Natural killer cell treated with Interleukin-12 subunit alpha and Interleukin-12 subunit beta and Interleukin-15 and Interleukin-18, amount 100 ng/mL, for 72 hours (primary cell): ENCODE results near the gene KDM7A. TPM values are rescaled to one million over a fixed set of nuclear protein-coding genes. Genes with fewer than 3 reads are reported as not detected.
A peak's percentile ranks its signal among the peaks of the same experiment; 100 is the strongest.

ENCODE experiments used
- ATAC-seq, 2 donors: fragments of 150-1000 bp; cut with Tn5 transposase in 1 of 2; sonication (Bioruptor Pico), chemical (Tn5 transposase) in 1 of 2; 2 replicates each; pipeline ENCODE4 v1.10.0; 2021
- DNase-seq: peaks from one replicate; pipeline ENCODE4 v3.0.0; 2022; ENCODE audit warnings: low spot score
- H3K27ac Mint-ChIP-seq, 2 donors: 1 replicate in 1 of 2; 2 replicates in 1 of 2; pipeline ENCODE4 v1.8.0; 2022; ENCODE audit warnings: mixed read lengths in 2 of 2, mild to moderate bottlenecking in 1 of 2, moderate library complexity in 1 of 2
- H3K27me3 Mint-ChIP-seq, 2 donors: 1 replicate in 1 of 2; 2 replicates in 1 of 2; pipeline ENCODE4 v1.8.0; 2022; ENCODE audit warnings: mixed read lengths in 2 of 2
- H3K36me3 Mint-ChIP-seq: one replicate; pipeline ENCODE4 v1.8.0; 2022; ENCODE audit warnings: mixed read lengths
- H3K4me1 Mint-ChIP-seq, 2 donors: 1 replicate in 1 of 2; 2 replicates in 1 of 2; pipeline ENCODE4 v1.8.0; 2022; ENCODE audit warnings: low read depth in 2 of 2, mixed read lengths in 2 of 2, mild to moderate bottlenecking in 1 of 2
- H3K4me3 Mint-ChIP-seq: one replicate; pipeline ENCODE4 v1.8.0; 2022; ENCODE audit warnings: mixed read lengths
- H3K9me3 Mint-ChIP-seq: 2 replicates; pipeline ENCODE4 v1.8.0; 2022; ENCODE audit warnings: mixed read lengths
- total RNA-seq, 2 donors: library from RNA; stranded (reverse); gene quantifications; one replicate each; pipeline ENCODE4 v1.2.3, GENCODE V29; 2022

Gene KDM7A
- total RNA-seq, 2 donors from 2014 or later, result 12.6 to 14.5 TPM

- peak overlapping the region; percentile 36 to 64 for H3K27ac Mint-ChIP-seq
- H3K36me3 Mint-ChIP-seq, result no peaks in the 10 kb centered on the region
- ATAC-seq, result no peak
- H3K27me3 Mint-ChIP-seq, result no peaks in the 10 kb centered on the region
- DNase-seq, result no peak
- H3K4me1 Mint-ChIP-seq, result peaks cover 44 to 46% of the 10 kb centered on the region in 2 donors
- no peaks in the 10 kb centered on the region for H3K9me3 Mint-ChIP-seq
- peak overlapping the region; percentile 66 for H3K4me3 Mint-ChIP-seq
Measured at GRCh38 chr7:140059273-140060242, 117.2 kb downstream of the KDM7A start.

- peaks cover 51 to 52% of the 10 kb centered on the region in 2 donors for H3K4me1 Mint-ChIP-seq
- H3K9me3 Mint-ChIP-seq, result no peaks in the 10 kb centered on the region
- no peak overlapping the region for H3K4me3 Mint-ChIP-seq
Measured at GRCh38 chr7:140058517-140058916, 118.3 kb downstream of the KDM7A start.

DNA sequence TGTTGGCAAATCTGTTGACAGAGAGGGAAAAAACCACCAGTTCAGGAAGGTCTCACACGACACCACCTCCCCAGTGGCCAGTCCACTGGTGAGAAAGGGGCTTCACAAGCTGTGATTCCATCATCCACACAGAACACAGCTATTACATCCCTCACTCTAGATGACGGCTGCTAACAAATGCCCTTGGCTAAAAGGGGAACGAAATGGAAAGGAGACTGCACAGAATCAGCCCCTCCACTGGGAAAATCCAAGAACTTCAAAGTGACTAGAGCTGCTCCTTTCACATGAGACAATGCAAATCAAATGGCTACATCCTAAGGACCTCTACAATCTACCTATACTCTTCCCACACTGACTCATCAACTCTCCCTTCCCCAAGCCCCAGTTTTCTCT is 119.6 kb downstream of the KDM7A start:
- H3K27me3 Mint-ChIP-seq, result no peaks in the 10 kb centered on the region
- H3K4me1 Mint-ChIP-seq, result peaks cover 49 to 57% of the 10 kb centered on the region in 2 donors
- no peak overlapping the region for H3K27ac Mint-ChIP-seq
- no peak for ATAC-seq
- no peaks in the 10 kb centered on the region for H3K36me3 Mint-ChIP-seq
- no peaks in the 10 kb centered on the region for H3K9me3 Mint-ChIP-seq
- H3K4me3 Mint-ChIP-seq, result no peak overlapping the region
- no peak for DNase-seq

More at GRCh38 chr7:140058517-140058916, 118.3 kb downstream of the KDM7A start:
- ATAC-seq, result no peak
- no peak overlapping the region for H3K27ac Mint-ChIP-seq
- H3K36me3 Mint-ChIP-seq, result no peaks in the 10 kb centered on the region
- DNase-seq, result no peak
- H3K27me3 Mint-ChIP-seq, result no peaks in the 10 kb centered on the region

DNA sequence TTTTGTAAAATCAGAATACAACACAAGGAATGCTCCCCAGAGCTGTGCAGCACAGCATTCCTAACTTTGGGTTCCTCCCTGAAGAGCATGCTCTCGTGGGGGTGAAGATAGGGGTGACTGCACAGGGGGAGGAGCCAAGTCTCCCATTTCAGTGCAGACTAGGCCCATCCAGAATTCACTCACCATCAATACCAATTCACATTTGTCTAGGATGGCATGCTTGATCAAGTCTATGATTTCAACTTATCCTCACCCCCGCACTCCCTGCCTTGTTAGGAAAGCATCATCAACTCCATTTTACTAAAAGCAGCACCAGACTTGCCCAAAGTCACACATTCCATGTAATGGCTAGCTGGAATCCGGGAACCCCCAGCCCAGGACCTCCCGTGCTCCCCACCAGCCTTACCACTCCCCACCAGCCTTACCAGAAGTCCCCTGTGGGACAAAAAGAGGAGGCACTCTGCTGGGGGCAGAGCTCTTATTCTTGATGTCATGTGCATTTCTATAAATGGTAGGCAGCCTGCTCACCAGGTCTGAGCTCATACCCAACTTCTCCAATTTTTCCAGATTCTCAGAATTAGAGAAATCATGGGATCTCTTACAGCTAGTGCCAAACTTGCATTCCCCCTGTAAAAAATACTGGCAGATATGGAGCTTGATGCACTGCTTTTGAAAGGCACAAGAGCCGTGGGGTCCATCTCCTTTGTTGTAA is 120.2 kb downstream of the KDM7A start:
- Mint-ChIP-seq H3K27ac (peak overlapping the region in 1 of 2 donors; percentile 30), H3K4me1 (peaks cover 47 to 56% of the 10 kb centered on the region in 2 donors), H3K9me3 (no peaks in the 10 kb centered on the region), H3K4me3 (no peak overlapping the region), H3K27me3 (no peaks in the 10 kb centered on the region), H3K36me3 (no peaks in the 10 kb centered on the region)
- ATAC-seq (no peak), DNase-seq (no peak)

DNA sequence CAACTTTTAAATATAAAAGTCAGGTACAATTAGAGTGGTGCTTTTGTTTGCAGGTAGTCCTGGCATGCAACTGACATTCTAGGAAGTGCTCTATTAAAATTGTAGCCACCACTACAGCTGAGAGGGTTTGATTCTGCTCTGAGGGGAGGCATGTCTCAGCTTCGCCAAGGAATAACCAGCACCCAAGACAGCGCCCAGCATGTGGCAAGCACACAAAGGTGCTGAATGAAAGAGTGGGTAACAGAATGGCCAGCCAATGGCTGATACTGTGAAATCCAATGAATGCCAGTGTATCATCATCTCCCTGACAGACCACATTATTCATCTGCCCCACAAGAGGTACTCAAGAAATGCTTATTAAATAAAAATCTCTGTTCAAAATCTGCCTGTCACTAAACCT is 121.0 kb downstream of the KDM7A start:
- Mint-ChIP-seq H3K27me3 (no peaks in the 10 kb centered on the region), H3K4me3 (no peak overlapping the region), H3K4me1 (peaks cover 40 to 48% of the 10 kb centered on the region in 2 donors), H3K9me3 (no peaks in the 10 kb centered on the region), H3K27ac (peak overlapping the region in 1 of 2 donors; percentile 72), H3K36me3 (no peaks in the 10 kb centered on the region)
- no peak for ATAC-seq
- DNase-seq, result no peak

- DNase-seq, result no peak
- ATAC-seq, result no peak
- H3K4me1 Mint-ChIP-seq, result peaks cover 29 to 40% of the 10 kb centered on the region in 2 donors
- H3K27me3 Mint-ChIP-seq, result no peaks in the 10 kb centered on the region
- H3K27ac Mint-ChIP-seq, result peak overlapping the region in 1 of 2 donors; percentile 72
- no peaks in the 10 kb centered on the region for H3K36me3 Mint-ChIP-seq
- H3K9me3 Mint-ChIP-seq, result no peaks in the 10 kb centered on the region
- H3K4me3 Mint-ChIP-seq, result no peak overlapping the region
Measured at GRCh38 chr7:140054751-140055150, 122.0 kb downstream of the KDM7A start.

DNA sequence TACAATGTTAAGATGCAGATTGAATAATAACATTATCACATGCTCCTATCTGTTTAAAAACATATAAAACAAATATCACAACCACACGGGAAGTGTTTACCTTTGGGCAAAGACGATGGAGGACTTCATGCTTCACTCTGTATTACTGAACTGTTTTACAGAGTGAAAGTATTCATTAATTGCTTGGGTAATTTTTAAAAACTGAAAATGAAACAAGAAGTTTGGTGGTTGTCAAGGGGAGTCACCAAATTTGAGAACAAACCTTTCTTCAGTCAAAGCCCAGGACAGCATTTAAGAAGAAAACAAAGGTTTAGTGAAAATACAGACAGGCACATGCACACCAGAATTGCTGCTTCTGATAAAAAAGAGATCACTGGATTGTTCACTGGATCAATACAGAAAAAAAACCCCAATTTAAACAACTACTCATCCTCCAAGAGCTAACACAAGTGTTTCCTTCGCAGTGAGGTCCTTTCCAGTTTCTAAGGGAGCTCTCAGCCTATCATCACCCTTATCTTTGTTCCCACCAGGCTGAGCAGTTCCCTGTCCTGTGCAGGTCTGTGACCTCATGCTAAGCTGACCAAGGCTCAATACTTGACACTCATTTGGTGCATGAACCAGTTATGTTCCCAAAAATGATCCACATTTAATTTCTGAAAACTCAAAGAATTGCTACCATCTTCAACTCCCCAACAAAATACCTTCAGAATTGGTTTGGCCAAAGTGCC is 122.8 kb downstream of the KDM7A start:
- H3K36me3 Mint-ChIP-seq, result no peaks in the 10 kb centered on the region
- ATAC-seq, result no peak
- DNase-seq, result no peak
- H3K4me3 Mint-ChIP-seq, result peak overlapping the region; percentile 40
- no peaks in the 10 kb centered on the region for H3K27me3 Mint-ChIP-seq
- H3K27ac Mint-ChIP-seq, result peak overlapping the region; percentile 38 to 72
- peaks cover 21 to 32% of the 10 kb centered on the region in 2 donors for H3K4me1 Mint-ChIP-seq
- H3K9me3 Mint-ChIP-seq, result no peaks in the 10 kb centered on the region

- Mint-ChIP-seq H3K27me3 (no peaks in the 10 kb centered on the region), H3K9me3 (no peaks in the 10 kb centered on the region), H3K27ac (no peak overlapping the region), H3K36me3 (no peaks in the 10 kb centered on the region), H3K4me1 (peaks cover 19 to 29% of the 10 kb centered on the region in 2 donors), H3K4me3 (no peak overlapping the region)
- DNase-seq, result no peak
- ATAC-seq, result no peak
Measured at GRCh38 chr7:140051820-140052219, 125.0 kb downstream of the KDM7A start.

- peaks cover 15 to 20% of the 10 kb centered on the region in 2 donors for H3K4me1 Mint-ChIP-seq
- H3K27ac Mint-ChIP-seq, result no peak overlapping the region
- H3K36me3 Mint-ChIP-seq, result peaks cover 5% of the 10 kb centered on the region
Measured at GRCh38 chr7:140050100-140050499, 126.7 kb downstream of the KDM7A start.

DNA sequence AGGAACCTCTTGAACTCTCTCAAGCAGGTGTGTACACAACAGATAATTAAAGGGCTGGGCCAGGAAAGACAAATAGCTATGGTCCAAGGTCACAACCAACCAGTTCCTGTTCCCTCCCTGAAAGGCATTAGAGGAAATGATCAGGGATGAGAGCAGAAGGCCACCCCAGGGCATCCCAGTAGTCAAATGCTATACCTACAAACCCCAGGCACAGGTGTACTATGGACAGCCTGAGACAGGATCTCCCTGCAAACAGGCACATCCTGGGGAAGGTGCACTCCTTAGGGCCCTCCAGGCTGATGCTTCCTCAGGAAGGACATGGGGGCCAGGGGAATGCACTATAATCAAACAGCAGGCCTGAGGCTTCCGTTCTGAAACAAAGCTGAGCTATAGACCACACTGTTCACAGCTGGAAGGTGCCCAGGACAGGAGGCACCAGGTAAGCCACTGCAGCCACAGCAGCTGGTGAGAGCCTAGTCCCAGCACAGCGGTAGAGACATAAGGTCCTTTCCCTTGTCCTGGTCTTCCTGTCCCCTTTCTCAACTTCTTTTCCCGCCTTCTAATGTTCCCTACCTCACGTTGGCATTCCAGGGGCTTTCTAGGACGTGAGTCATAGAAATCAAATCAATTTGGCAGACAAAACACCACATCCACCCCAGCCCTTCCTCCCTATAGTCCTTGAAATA is 127.3 kb downstream of the KDM7A start:
- no peak overlapping the region for H3K27ac Mint-ChIP-seq
- ATAC-seq (peak in 1 of 2 donors; percentile 20), DNase-seq (no peak)
- H3K4me1 Mint-ChIP-seq, result peaks cover 10 to 15% of the 10 kb centered on the region in 2 donors
- no peaks in the 10 kb centered on the region for H3K9me3 Mint-ChIP-seq
- no peak overlapping the region for H3K4me3 Mint-ChIP-seq
- peaks cover 8% of the 10 kb centered on the region for H3K36me3 Mint-ChIP-seq
- H3K27me3 Mint-ChIP-seq, result no peaks in the 10 kb centered on the region

More at GRCh38 chr7:140050100-140050499, 126.7 kb downstream of the KDM7A start:
- DNase-seq (no peak), ATAC-seq (no peak)
- Mint-ChIP-seq H3K27me3 (no peaks in the 10 kb centered on the region), H3K9me3 (no peaks in the 10 kb centered on the region), H3K4me3 (no peak overlapping the region)

GRCh38 chr7:140048989-140049338 is 127.8 kb downstream of the KDM7A start:
- H3K4me3 Mint-ChIP-seq, result no peak overlapping the region
- DNase-seq (no peak), ATAC-seq (no peak)
- H3K4me1 Mint-ChIP-seq, result peaks cover 5 to 10% of the 10 kb centered on the region in 2 donors
- H3K27me3 Mint-ChIP-seq, result no peaks in the 10 kb centered on the region
- no peaks in the 10 kb centered on the region for H3K9me3 Mint-ChIP-seq
- H3K36me3 Mint-ChIP-seq, result peaks cover 9% of the 10 kb centered on the region
- H3K27ac Mint-ChIP-seq, result no peak overlapping the region

- Mint-ChIP-seq H3K4me3 (no peak overlapping the region), H3K27me3 (no peaks in the 10 kb centered on the region), H3K4me1 (peaks cover 0 to 3% of the 10 kb centered on the region in 2 donors), H3K36me3 (peaks cover 9% of the 10 kb centered on the region), H3K9me3 (no peaks in the 10 kb centered on the region), H3K27ac (no peak overlapping the region)
- peak in 1 of 2 donors; percentile 24 for ATAC-seq
- DNase-seq, result no peak
Measured at GRCh38 chr7:140048138-140048537, 128.6 kb downstream of the KDM7A start.

DNA sequence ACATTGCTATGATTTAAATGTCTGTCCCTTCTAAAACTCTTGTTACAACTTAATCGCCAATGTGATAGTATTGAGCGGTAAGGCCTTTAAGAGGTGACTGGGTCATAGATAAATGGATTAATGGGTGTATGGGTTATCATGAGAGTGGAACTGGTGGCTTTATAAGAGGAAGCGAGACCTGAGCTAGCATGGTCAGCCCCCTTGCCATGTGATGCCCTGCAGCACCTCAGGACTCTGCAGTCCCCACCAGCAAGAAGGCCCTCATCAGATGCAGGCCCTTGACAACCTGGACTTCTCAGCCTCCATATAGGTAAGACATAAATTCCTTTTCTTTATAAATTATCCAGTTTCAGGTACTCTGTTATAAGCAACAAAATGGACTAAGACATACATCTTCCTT is 129.6 kb downstream of the KDM7A start:
- Mint-ChIP-seq H3K27ac (no peak overlapping the region), H3K27me3 (no peaks in the 10 kb centered on the region), H3K36me3 (peaks cover 9% of the 10 kb centered on the region), H3K9me3 (no peaks in the 10 kb centered on the region), H3K4me1 (peaks cover 0 to under 1% of the 10 kb centered on the region in 2 donors), H3K4me3 (no peak overlapping the region)
- no peak for ATAC-seq
- DNase-seq, result no peak
